Breast epithelium (tissue), 3 donors: ENCODE measurements around the gene GALNT5.

Experiments
- POLR2A ChIP-seq: fragments of 450-650 bp; IDR thresholded peaks from one replicate; pipeline ENCODE4 v1.6.1; 2016; ENCODE audit warnings: antibody characterized with exemption, mild to moderate bottlenecking, moderate library complexity
- POLR2AphosphoS5 ChIP-seq, 3 donors: sonication (generic); formaldehyde crosslinking; IDR thresholded peaks; one replicate each; pipeline ENCODE4 v1.6.1; 2017; ENCODE audit warnings: antibody characterized with exemption in 3 of 3
- TF ChIP-seq, protein P1 (sequence below), 3 donors: fragments of 450-650 bp; IDR thresholded peaks; one replicate each; pipeline ENCODE4 v1.5.1; 2016 to 2017; ENCODE audit warnings: antibody characterized with exemption in 3 of 3, mild to moderate bottlenecking in 3 of 3, moderate library complexity in 3 of 3

DNA sequence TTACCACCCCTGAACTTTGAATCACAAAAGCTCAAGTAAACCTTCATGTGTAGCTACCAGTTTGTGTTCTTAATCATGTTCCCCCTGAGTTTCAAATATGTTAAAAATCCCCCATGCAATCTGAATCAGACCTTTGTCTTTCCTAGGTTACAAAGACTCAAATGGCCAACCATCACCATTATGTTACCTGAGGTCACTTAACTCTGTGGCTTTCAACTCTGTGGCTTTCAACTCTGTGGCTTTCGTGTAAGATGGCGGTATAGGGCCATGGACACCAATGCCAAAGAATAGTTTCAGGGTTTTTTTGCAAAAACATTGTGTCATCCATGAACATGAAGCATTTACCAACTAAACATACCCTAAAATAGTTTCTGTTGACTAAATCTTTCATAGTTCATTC is 61.4 kb downstream of the GALNT5 start:
- TF ChIP-seq, protein P1, sequence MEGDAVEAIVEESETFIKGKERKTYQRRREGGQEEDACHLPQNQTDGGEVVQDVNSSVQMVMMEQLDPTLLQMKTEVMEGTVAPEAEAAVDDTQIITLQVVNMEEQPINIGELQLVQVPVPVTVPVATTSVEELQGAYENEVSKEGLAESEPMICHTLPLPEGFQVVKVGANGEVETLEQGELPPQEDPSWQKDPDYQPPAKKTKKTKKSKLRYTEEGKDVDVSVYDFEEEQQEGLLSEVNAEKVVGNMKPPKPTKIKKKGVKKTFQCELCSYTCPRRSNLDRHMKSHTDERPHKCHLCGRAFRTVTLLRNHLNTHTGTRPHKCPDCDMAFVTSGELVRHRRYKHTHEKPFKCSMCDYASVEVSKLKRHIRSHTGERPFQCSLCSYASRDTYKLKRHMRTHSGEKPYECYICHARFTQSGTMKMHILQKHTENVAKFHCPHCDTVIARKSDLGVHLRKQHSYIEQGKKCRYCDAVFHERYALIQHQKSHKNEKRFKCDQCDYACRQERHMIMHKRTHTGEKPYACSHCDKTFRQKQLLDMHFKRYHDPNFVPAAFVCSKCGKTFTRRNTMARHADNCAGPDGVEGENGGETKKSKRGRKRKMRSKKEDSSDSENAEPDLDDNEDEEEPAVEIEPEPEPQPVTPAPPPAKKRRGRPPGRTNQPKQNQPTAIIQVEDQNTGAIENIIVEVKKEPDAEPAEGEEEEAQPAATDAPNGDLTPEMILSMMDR (IDR thresholded peaks at IDR 0.05) = no peak
- no peak for TF ChIP-seq POLR2AphosphoS5 (IDR thresholded peaks at IDR 0.05)
- TF ChIP-seq POLR2A = no peak
